NCI-H2171 treated with DMSO at 0.1 percent for 48 hours (cell line): Measurements from ENCODE around the gene FHIP1A.

ENCODE experiments used
- DNase-seq: peaks from one replicate; lab custom pipeline; 2025; lab: John Stamatoyannopoulos, UW

Gene FHIP1A

DNA sequence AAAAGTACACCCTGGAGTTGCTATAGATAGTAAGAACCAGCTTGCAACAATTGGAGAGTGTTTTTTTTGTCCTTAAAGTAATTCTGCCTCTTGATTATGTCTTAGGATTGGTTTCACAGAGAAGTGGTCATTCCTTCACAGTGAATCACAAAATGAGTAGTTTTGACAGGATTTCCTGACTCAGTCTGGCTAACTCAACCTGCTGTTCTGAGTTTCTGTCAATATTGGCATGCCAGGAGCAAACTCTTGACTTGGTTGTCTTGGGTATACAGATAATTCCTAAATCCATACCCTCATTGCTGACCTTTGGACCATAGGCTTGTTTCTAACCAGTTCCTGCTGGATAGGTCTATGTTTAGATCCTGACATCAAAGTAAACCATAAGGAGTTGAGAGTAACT, 9.4 kb downstream of the FHIP1A start:
- no peak for DNase-seq

DNA sequence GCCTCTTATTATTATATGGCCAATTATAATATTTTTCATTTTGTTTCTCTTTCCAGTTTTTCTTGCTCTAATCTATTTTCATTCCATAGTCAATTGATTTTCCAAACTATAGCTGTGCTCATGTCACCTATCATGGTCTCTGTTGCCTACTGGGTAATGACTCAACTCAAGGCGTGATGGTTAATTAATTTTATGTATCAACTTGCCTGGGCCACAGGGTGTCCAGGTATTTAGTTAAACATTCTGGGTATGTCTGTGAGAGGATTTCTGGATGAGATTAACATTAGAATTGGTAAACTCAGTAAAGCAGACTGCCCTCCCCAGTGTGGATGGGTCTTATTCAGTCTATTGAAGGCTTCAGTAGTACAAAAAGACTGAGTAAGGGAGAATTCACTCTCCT, 9.9 kb downstream of the FHIP1A start:
- DNase-seq, result no peak

DNA sequence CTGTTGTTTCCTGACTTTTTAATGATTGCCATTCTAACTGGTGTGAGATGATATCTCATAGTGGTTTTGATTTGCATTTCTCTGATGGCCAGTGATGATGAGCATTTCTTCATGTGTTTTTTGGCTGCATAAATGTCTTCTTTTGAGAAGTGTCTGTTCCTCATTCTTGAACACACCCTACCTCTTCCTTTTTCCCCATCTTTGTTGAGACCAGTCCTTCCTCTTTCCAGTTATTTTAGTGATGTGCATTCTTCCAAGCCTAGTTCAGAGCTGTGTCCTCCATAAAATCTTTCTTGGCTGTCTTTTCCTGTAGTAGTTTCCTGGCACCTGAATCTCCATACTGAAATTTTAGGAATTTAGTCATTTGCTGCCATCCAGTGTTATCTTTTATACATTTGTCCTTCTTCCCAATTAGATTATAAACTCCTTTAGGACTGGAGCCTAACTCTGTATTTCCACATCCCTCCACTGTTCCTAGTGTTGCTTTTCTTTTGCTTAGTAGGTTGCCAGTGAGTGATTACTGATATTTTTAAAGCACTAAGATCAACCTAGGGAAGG, 11.4 kb downstream of the FHIP1A start:
- DNase-seq, result no peak

DNA sequence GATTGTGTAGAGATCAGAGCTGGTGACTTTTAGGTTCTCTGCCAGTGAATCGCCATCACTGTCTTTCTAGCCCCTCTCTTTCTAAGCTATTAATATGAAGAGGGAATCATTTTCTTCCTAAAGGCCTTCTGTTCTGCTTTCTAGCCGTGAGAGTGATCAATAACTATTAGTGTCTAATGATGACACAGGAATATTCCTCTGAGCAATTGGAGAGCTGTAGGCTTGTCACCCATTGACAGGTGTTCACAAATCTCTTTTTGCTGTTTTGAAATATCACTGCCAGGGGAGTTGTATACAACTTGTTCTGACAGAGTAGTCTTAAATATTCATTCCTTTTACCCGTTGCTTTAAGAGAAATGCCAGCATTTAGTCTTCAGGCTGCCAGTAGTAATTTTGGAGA, 13.9 kb downstream of the FHIP1A start:
- DNase-seq, result no peak

DNA sequence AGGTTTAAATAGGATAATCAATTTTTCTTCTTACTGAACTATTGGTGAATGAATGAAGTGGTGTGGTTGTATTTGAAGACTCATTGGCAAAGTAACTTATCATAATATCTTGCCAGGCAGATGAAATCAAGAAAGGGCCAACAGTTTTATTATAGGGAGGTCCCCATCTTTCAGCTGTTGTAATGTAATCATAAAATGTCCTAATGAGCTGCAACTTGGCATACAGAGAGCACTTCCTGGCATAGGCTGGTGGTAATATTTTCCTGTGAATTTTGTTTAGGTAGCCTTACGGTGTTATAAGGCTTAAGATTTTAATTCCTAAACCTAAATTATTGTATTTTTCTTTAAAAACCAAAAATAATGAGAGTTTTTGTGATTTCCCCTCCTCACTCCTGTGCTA, 17.5 kb downstream of the FHIP1A start:
- DNase-seq, result no peak

DNA sequence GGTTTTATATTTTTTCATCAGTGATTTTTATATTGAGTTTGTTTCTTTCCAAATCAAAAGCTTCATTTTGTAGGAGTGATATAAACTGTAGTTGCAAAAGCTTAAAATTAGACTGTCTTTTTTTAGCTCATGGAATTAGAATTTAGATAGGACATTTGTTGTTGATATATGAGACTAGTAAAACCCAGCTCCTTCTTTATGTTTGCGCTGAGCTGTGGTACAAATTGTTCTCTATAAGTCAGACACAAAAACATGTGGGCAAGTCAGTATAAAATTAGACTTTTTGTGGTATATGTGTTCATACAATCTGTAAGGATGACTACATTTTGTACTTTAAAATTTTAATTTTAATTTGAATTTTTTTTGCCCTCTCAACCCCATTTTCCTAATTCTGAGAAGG, 18.3 kb downstream of the FHIP1A start:
- DNase-seq, result no peak

DNA sequence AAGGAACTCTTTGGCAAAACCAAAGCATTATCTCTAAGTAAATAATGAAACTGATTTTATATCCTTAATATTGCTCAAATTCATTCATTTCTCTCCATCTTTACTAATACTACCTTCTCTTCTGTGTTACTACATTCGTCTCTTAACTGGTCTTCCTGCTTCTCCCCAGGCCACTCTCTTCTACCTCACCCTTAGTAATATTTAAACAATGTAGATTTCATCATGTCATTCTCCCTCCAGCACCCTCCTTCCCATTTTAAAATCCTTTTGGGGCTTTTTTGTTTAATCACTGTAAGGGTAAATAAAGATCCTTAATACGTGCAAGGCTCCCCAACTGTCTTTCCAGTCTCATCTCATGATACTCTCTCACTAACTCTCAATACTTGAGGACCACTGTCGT, 19.4 kb downstream of the FHIP1A start:
- no peak for DNase-seq

DNA sequence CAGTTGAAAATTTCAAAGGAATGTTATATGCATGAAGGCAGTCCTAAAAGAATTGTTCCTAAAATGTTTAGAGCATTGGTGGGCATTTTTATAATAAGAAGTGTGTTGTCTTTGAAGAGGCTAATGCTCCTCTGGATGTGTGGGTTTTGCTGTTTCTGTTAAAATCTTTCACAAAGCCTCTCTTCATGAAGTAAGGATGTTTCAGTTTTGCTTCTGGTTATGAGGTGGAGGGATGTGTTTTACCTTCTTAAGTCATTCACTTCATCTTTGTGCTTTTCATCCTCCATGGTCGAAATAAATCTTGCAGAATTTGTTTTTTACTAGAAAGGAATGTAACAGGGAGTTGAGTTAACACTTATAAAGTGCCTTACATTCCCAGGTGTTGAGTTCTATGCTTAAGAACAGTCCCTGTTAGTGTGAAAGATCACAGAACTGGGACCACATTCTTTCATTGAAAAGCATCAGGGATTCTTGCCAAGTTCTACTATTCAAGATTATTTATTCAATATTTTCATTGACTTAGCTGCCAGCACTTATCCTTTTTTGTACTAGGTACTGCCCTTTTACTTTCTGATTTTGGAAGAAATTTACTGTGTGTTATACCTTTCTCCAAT, 21.1 kb downstream of the FHIP1A start:
- no peak for DNase-seq

DNA sequence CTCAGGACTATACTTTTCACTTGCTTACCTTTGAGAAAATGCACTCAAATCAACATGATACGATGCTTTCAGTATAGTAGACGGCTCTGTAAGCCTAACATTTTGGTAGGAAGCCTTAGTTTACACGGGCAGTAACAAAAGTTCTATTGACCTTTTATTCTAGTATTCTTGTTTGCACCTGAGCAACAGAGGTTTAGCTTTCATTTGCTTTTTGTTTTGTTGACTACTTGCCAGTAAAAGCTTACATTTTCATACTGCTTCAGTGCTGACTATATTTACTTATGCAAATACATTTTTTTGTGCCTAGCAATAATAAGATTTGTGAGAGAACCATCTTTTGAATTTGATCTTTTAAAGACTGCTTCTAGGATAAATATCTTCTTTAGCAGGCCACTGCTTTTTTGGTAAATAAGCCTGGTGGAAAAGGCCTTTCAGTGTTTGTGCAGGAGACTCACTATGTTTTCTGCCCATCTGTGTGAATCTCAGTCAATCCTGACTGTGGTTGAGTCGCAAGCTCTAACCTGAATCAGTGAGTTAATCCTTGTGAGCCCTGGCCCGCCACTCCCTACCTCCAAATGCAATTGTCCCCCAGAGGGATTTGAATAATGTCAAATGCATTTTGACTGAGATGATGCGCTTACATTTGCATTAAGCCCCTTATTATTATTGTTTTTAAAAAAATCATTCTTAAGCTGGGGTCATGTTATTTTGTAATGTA, 21.9 kb downstream of the FHIP1A start:
- no peak for DNase-seq

DNA sequence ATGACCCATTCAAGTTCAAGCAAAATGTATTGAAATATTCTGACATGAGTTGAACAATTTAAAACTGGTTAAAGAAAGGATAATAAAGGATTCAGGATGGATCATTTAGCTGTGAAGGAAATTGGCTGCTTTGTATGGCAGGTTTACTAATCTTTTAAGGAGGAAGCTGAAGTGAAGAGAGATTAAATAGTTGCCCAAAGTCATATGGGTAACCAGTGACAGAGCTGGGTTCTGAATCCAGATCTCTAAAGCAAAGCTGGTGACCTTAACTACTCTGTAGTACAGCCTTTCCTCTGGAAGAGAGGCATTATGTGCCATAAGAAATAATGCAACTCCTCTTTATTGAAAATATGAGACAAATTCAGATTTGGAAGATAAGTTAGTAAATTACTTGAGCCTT, 22.8 kb downstream of the FHIP1A start:
- no peak for DNase-seq

DNA sequence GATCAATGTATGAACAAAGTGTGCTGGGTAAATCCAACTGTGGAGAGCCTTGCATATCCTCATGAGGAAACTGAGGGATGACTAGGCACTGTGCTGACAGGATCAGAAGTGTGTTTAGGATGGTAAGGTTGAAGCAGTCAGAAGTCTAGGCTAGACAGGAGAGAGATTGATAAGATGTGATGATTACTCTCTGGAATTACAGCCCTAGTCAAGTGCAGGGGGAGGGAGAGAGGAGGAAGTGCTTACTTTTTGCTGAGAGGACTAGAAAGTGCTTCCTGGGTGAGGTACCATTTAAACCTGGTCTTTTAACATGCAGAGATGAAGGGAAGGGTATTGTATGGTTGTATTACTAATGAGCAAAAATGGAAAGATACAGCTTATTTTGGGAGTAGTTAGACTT, 23.7 kb downstream of the FHIP1A start:
- no peak for DNase-seq

DNA sequence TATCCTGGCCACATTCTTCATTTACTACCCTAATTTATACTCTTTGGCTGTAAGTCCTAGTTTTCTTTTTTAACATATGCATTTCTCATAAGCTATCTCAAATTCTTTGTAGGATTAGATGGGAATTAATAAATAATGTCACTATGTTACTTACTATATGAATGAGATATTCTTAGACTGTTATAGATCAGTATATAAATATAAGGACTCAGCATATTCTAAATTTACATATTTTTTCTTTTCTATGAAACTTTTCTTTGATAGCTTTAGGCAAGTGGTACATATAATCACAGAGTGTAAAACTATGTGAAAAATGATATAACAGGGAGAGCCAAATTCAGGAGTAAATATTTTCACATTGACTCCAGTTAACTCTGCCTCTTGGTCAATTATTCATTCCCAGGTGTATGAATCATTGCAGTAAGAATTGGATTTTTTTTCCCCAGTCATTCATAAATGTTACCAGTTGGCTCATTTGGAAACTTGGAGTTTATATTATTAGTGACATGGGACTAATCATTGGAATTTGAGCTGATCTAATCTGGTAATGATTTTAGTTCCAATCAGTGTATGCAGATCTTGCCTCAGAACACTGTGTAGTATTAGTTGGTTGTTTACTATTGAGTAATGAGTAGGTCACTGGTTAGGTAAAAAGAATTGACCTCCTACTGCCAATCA, 25.3 kb downstream of the FHIP1A start:
- no peak for DNase-seq

DNA sequence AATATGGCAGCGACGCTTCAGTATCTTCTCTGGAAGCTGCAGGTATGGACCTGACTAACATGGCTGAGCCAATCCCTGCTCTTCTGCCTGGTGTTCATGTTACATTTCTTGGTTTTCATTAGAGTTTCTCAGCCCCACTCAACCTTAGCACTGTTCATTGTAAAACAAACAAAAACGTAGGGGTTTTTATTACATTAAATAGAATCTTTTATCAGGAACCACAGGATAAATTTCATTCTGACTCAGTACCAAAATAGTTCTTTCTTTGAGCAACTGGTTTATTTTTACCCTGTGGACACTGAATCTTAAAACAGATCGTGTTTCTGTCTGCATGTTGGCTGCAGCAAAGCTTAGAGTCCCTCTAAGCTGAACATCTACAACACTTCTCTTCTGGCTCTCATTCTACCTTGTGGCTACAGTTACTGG, 27.1 kb downstream of the FHIP1A start:
- no peak for DNase-seq

DNA sequence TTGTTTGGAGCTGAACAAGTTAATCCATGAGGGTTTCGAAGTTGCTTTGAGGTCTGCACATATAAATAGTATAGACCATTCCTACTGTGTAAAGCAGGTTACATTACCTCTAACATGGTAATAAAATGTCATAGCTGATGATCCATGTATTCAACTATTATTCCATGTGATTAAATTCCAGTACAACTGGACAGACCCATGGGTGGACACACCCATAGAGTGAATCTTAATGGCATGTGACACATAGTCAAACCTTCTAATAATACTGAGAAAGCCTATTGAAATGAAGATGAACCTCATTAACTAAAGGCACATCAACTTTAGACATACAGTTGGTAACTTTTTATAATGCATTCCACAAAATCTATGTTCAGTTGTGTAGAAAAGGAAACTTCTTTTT, 28.5 kb downstream of the FHIP1A start:
- DNase-seq, result no peak

DNA sequence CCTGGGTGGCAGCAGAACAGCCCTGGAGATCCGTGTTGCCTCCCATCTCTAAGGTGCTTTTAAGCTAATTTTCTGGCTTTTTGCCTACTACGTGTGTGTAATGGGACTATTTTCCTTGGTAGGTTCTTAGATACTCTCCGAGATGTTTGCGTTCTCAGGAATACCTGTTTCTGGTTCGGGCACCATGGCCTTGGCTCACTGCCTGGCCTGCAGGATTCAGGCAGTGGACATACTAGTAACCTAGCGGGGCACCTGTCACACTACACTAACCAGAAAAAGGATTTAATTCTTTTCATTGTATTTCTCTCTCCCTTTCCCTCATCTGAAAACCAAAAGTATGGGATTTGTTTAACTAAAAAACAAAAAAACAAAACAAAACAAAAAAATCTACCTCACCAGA, 29.2 kb downstream of the FHIP1A start:
- DNase-seq, result no peak

DNA sequence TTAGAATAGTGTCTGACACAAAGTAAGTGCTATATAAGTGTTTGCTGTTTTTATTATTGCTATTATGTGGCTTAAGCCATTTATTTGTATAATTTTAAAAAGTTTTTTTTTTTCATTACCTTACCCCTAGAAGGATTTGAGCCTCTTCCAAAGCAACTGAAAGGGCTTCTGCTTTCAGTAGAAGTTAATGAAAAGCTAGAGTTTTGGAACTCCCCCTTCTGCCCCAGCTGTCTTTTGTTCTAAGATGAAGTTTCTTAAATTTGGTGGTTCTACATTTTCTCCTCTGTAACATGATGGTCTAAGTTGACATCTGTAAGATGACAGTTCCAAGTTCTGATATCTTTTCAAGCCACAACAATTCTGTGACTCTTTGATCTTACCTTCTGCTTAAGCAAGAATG, 30.3 kb downstream of the FHIP1A start:
- no peak for DNase-seq

DNA sequence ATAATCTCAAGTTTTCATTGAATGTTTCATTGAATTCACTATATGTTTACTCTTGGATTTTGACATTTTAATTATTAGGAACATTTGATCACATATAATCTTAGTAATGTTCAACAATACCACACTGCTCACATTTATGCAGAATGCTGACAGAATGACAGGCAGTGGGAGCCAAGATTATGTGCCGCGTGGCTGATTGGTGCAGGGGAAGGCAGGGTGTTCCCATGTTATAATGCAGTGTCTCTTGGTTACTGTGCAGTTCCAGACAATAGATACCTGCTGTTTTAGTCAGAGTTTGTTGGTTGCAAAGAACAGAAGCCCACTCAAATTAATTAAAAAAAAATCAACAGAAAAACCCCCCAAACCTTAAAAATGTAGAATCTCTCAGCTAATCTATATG, 33.0 kb downstream of the FHIP1A start:
- no peak for DNase-seq

DNA sequence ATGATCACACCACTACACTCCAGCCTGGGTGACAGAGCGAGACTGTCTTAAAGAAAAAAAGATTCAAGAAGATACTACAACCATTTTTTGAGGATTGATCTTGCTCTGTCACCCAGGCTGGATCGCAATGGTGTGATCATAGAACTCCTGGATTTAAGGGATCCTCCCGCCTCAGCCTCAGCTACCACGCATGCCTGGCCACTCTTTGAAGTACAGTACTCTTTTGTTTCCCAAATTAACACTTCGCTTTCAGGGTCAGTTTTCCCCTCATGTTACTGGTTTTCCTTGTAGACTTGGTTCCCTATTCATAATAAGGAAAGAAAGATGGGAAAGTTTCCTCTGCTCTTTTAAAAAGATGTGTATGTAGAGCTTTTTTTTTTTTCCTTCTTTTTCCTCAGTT, 34.3 kb downstream of the FHIP1A start:
- DNase-seq, result no peak

DNA sequence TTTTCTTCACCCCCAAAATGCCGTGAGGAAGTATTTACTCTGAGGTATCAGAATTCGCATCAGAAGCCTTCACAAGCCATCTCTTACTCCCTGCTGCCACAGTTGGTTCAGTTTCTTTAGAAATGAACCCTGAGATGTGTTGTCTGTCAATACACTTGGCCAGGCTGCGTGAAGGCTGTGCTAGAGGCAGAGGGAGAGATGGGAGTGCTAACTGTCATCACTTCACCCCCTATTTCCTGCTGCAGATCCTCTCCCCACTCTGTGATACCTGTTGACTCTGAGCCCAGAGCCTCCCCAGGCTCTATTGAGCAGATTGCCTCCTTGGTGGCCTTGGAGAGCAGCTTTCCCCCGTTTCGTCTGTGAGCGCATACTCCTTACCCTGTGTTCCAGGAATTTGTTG, 34.8 kb downstream of the FHIP1A start:
- DNase-seq, result no peak

DNA sequence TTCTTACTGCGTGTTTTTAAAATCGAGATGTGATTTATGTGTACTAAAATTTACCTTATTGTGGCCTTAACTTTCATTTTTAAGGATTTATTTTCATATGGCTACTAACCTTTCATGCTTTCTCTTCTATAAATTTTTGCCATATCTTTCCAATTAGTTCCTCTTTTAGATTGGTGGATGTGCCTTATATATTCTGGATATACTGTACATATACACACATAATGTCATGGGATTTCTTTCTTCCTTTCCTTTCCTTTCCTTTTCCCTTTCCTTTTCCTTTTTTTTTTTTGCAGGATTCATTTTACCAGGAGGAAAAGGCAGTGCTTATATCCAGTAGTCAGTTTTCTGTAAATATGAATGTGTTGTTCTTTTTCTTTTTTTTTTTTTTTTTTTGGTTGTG, 37.2 kb downstream of the FHIP1A start:
- DNase-seq, result no peak

DNA sequence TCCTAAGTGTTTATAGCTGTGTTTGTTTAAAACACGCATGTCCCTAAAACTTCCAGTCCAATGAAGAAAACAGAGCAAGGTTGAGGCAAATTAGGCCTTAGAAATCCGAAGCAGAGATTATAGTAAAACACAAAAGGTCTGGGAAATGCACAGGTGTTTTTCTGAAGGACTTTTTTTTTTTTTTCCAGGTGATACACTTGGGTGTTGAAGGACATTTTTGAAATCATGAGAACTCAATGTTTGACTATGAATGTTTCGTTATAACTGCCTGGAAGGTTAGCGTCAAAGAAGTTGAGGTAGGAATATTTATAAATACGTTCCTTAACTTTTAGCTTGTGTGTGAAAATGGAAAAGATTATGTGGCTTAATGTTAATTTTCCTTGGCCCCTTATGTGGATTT, 45.5 kb downstream of the FHIP1A start:
- no peak for DNase-seq

DNA sequence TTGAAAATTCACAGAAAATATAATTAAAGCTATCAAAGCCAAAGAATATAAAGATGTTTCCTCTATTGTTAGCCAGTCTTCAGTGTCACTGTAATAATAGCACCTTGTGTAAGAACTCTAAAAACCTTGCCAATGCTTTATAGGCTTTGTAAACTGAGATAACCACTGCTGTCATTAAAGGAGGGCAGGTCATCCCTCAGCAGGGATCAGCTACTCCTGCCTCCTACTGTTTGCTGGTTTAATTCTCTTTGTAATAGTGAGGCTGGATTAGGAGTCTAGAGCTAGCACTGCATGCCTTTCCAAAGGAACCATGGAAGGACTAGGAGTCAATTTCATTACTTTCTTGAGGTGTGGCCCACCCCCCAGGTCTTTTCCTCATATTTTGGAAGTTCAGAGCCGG, 46.2 kb downstream of the FHIP1A start:
- no peak for DNase-seq

DNA sequence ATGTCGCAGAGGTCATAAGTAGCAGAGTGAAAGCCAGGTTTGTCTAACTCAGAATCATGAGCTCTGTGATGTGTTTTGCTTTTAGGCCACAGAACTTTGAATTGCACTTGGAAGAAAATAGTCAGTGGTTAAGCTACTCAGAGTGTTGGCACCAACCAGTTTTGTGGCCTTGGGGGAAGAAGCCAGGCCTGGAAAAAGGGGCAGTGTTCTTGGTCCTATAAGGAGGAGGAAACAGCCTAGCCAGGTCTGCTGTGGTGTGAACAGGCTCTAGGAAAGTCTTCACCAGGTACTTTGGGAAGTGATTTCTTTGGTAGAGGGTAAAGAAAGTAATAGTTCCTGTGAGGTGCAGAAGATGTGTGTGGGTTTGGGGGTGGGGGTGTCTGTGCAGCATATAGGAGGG, 49.2 kb downstream of the FHIP1A start:
- no peak for DNase-seq
